Endodermal cell (in vitro differentiated cells): ENCODE data around the gene VIPR2. TPM values are rescaled to one million over a fixed set of nuclear protein-coding genes. Genes with fewer than 3 reads are reported as not detected.
A peak's percentile ranks its signal among the peaks of the same experiment; 100 is the strongest.

Source experiments
- DNase-seq: peaks from one replicate; pipeline ENCODE4 v3.0.0-alpha.2; 2017
- H3K27ac ChIP-seq: 2 replicates; pipeline ENCODE4 v1.5.1; 2013; ENCODE audit warnings: mild to moderate bottlenecking, low read depth, low read length, moderate library complexity
- H3K27me3 ChIP-seq: 2 replicates; pipeline ENCODE4 v1.6.1; 2013; ENCODE audit warnings: mild to moderate bottlenecking, low read length, moderate library complexity; ENCODE audit not compliant: insufficient read depth, control insufficient read depth, poor library complexity, severe bottlenecking
- H3K36me3 ChIP-seq: 2 replicates; pipeline ENCODE4 v1.7.0; 2013; ENCODE audit warnings: mild to moderate bottlenecking, low read length, moderate library complexity; ENCODE audit not compliant: control insufficient read depth, insufficient read depth
- H3K4me1 ChIP-seq: one replicate; pipeline ENCODE4 v1.7.0; 2013; ENCODE audit warnings: low read length; ENCODE audit not compliant: control insufficient read depth, insufficient read depth
- H3K4me3 ChIP-seq: 2 replicates; pipeline ENCODE4 v1.5.1; 2013; ENCODE audit warnings: mild to moderate bottlenecking, low read length, moderate library complexity
- H3K9ac ChIP-seq: 2 replicates; pipeline ENCODE4 v1.6.1; 2013; ENCODE audit warnings: mild to moderate bottlenecking, low read length, moderate library complexity; ENCODE audit not compliant: poor library complexity, severe bottlenecking; ENCODE audit errors: extremely low read depth
- H3K9me3 ChIP-seq: 2 replicates; pipeline ENCODE4 v1.6.1; 2013; ENCODE audit warnings: mild to moderate bottlenecking, low read length, moderate library complexity; ENCODE audit not compliant: control insufficient read depth
- H3K27ac Mint-ChIP-seq: 2 replicates; pipeline ENCODE4 v1.8.0; 2020; ENCODE audit warnings: mixed read lengths
- H3K27me3 Mint-ChIP-seq: 2 replicates; pipeline ENCODE4 v1.8.0; 2021; ENCODE audit warnings: mild to moderate bottlenecking, mixed read lengths; ENCODE audit not compliant: insufficient read depth
- H3K36me3 Mint-ChIP-seq: 2 replicates; pipeline ENCODE4 v1.8.0; 2020; ENCODE audit warnings: low read depth, mixed read lengths
- H3K4me1 Mint-ChIP-seq: 2 replicates; pipeline ENCODE4 v1.8.0; 2020; ENCODE audit warnings: mixed read lengths
- H3K4me3 Mint-ChIP-seq: 2 replicates; pipeline ENCODE4 v1.8.0; 2020; ENCODE audit warnings: mild to moderate bottlenecking, moderate library complexity, mixed read lengths
- H3K9me3 Mint-ChIP-seq: 2 replicates; pipeline ENCODE4 v1.8.0; 2020; ENCODE audit warnings: mild to moderate bottlenecking, mixed read lengths
- WGBS, 2 experiments: methylation state at CpG; one replicate each; pipeline versions ENCODE4 v1.1.5 to v1.1.7; 2013; ENCODE audit warnings: missing lambda C conversion rate in 2 of 2, mixed read lengths in 1 of 2; ENCODE audit not compliant: insufficient coverage in 1 of 2, insufficient read length in 1 of 2; 5-methylcytosine and 5-hydroxymethylcytosine counted together
- total RNA-seq, 2 donors: library from RNA; stranded (reverse); fragmentation: NEBNext Ultra II Directional in 1 of 2; extraction: Animal tissue kit (Norgen Biotek cat#: 25700) in 1 of 2; gene quantifications; 2 replicates in 1 of 2; 3 replicates in 1 of 2; pipeline ENCODE4 v1.2.1, GENCODE V29; 2021
- TF ChIP-seq, protein P1 (sequence below): fragments of 200-600 bp; sonication (generic); conservative IDR thresholded peaks from 2 replicates; pipeline ENCODE4 v1.5.0; 2021; ENCODE audit warnings: antibody characterized with exemption, mild to moderate bottlenecking

Gene VIPR2
- total RNA-seq, 2 donors from 2014 or later: 0.64 to 1.8 TPM

- TF ChIP-seq, protein P1, sequence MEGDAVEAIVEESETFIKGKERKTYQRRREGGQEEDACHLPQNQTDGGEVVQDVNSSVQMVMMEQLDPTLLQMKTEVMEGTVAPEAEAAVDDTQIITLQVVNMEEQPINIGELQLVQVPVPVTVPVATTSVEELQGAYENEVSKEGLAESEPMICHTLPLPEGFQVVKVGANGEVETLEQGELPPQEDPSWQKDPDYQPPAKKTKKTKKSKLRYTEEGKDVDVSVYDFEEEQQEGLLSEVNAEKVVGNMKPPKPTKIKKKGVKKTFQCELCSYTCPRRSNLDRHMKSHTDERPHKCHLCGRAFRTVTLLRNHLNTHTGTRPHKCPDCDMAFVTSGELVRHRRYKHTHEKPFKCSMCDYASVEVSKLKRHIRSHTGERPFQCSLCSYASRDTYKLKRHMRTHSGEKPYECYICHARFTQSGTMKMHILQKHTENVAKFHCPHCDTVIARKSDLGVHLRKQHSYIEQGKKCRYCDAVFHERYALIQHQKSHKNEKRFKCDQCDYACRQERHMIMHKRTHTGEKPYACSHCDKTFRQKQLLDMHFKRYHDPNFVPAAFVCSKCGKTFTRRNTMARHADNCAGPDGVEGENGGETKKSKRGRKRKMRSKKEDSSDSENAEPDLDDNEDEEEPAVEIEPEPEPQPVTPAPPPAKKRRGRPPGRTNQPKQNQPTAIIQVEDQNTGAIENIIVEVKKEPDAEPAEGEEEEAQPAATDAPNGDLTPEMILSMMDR: no peak
- WGBS, 2 experiments: 49 to 67% methylated on average over 16 to 26 of the region's 28 CpGs
- peaks cover 3% of the 10 kb centered on the region for H3K4me1 Mint-ChIP-seq
- no peaks in the 10 kb centered on the region for H3K36me3 Mint-ChIP-seq
- H3K9me3 Mint-ChIP-seq: peaks cover 29% of the 10 kb centered on the region
- H3K27me3 ChIP-seq: peaks cover 16% of the 10 kb centered on the region
- no peak overlapping the region for H3K9ac ChIP-seq
- H3K36me3 ChIP-seq: no peaks in the 10 kb centered on the region
- no peak overlapping the region for H3K4me3 Mint-ChIP-seq
- H3K4me3 ChIP-seq: no peak overlapping the region
- DNase-seq: peak; percentile 66
- H3K4me1 ChIP-seq: no peaks in the 10 kb centered on the region
- H3K27ac ChIP-seq: no peak overlapping the region
- H3K27ac Mint-ChIP-seq: no peak overlapping the region
- H3K9me3 ChIP-seq: peaks cover 20% of the 10 kb centered on the region
- H3K27me3 Mint-ChIP-seq: peaks cover 66% of the 10 kb centered on the region
These were observed 151.9 kb downstream of the VIPR2 start for GRCh38 chr7:158992759-158993158.

DNA sequence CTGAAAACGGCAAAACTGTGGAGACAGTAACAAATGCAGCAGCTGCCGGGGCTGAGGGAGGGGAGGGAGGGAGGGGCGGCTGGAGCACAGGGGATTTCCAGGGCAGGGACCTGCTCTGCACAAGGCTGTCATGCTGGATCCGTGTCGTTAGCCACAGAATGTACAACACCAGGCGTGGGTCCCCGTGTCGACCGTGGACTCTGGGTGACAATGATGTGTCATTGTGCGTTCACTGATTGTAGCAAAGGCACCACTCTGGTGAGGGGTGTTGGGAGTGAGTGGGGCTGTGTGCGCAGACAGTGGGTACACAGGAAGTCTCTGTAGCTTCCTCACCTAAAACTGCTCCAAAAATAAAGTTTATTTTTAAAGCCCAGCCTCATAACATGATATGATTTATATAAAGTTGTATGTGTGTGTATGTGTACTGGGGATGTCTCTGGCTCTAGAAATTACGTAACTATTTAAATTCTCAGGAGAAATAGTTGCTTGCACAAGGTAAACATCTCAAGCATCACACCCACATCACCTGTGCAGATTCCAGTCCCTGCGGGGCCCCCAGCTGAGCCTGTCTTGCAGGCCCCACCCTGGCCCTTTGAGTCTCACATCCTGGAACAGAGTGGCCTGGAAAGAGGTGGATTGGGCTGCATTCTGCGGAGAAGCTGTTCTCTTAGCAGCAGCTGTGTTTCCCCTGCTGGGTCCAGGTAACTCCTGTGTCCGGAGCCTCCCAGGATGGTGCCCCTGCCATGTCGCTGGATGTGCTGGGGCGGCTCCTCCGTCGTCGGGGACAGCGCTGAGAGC lies 152.6 kb downstream of the VIPR2 start:
- H3K4me3 Mint-ChIP-seq: no peak overlapping the region
- TF ChIP-seq, protein P1: no peak
- peak; percentile 57 for DNase-seq
- 75 to 77% methylated on average over 11 to 20 of the region's 21 CpGs for WGBS, 2 experiments
- Histone ChIP-seq H3K9me3 (peaks cover 20% of the 10 kb centered on the region), H3K4me1 (no peaks in the 10 kb centered on the region), H3K9ac (no peak overlapping the region), H3K27me3 (peaks cover 16% of the 10 kb centered on the region), H3K4me3 (no peak overlapping the region), H3K36me3 (no peaks in the 10 kb centered on the region), H3K27ac (no peak overlapping the region)
- no peaks in the 10 kb centered on the region for H3K36me3 Mint-ChIP-seq
- H3K27me3 Mint-ChIP-seq: peaks cover 59% of the 10 kb centered on the region
- peaks cover 3% of the 10 kb centered on the region for H3K4me1 Mint-ChIP-seq
- H3K27ac Mint-ChIP-seq: no peak overlapping the region
- peaks cover 28% of the 10 kb centered on the region for H3K9me3 Mint-ChIP-seq

DNA sequence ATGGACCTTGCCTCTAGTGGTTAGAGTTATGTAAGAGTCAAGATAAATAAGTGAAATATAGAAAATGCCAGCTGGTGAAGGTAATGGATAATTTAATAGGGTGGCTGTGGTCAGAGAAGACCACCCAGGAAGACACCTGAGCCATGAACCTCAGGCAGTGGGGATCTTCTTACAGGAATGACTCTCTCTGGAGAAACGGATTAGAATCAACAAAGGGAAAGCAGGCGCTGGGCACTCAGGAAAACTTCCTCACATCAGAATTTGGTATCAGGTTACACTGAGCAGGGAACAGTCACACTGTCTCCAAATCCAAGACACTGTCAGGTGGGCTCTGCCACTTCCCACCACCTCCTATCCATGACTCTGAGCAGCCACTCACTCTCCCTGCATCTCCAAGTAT lies 155.7 kb downstream of the VIPR2 start:
- TF ChIP-seq, protein P1: no peak
- 72 to 75% methylated on average over 2 of the region's 2 CpGs for WGBS, 2 experiments
- Histone ChIP-seq H3K9me3 (peaks cover 33% of the 10 kb centered on the region), H3K36me3 (no peaks in the 10 kb centered on the region), H3K4me3 (no peak overlapping the region), H3K27me3 (peaks cover 16% of the 10 kb centered on the region), H3K9ac (no peak overlapping the region), H3K4me1 (no peaks in the 10 kb centered on the region), H3K27ac (no peak overlapping the region)
- no peak overlapping the region for H3K4me3 Mint-ChIP-seq
- peaks cover 3% of the 10 kb centered on the region for H3K4me1 Mint-ChIP-seq
- no peaks in the 10 kb centered on the region for H3K36me3 Mint-ChIP-seq
- peaks cover 32% of the 10 kb centered on the region for H3K27me3 Mint-ChIP-seq
- H3K27ac Mint-ChIP-seq: no peak overlapping the region
- H3K9me3 Mint-ChIP-seq: peaks cover 24% of the 10 kb centered on the region
- DNase-seq: no peak
